ENCODE measurements around the gene CPVL. TPM values are rescaled to one million over a fixed set of nuclear protein-coding genes. Genes with fewer than 3 reads are reported as not detected.

Gene CPVL
- total RNA-seq, 2 donors from 2014 or later, result 2.7 to 11.8 TPM

- Histone ChIP-seq H3K4me1 (no peaks in the 10 kb centered on the region), H3K27ac (no peak overlapping the region), H3K36me3 (no peaks in the 10 kb centered on the region), H3K4me3 (no peak overlapping the region), H3K27me3 (no peaks in the 10 kb centered on the region), H3K9me3 (peaks cover 0 to 10% of the 10 kb centered on the region in 2 donors)
- no peak for DNase-seq (ENCODE audit: low spot score)
- TF ChIP-seq CTCF (IDR thresholded peaks at IDR 0.05), result no peak
Measured at GRCh38 chr7:29161231-29161630, 14.9 kb upstream of the CPVL start.

- H3K27me3 ChIP-seq, result no peaks in the 10 kb centered on the region
- H3K9me3 ChIP-seq, result no peaks in the 10 kb centered on the region
- H3K27ac ChIP-seq, result no peak overlapping the region
- TF ChIP-seq CTCF (IDR thresholded peaks at IDR 0.05), result no peak
- H3K4me3 ChIP-seq, result no peak overlapping the region
- no peak for DNase-seq (ENCODE audit: low spot score)
- no peaks in the 10 kb centered on the region for H3K36me3 ChIP-seq
- H3K4me1 ChIP-seq, result no peaks in the 10 kb centered on the region
Measured at GRCh38 chr7:29160080-29160479, 13.7 kb upstream of the CPVL start.

- H3K4me1 ChIP-seq, result no peaks in the 10 kb centered on the region
Measured at GRCh38 chr7:29158795-29159423, 12.6 kb upstream of the CPVL start.

DNA sequence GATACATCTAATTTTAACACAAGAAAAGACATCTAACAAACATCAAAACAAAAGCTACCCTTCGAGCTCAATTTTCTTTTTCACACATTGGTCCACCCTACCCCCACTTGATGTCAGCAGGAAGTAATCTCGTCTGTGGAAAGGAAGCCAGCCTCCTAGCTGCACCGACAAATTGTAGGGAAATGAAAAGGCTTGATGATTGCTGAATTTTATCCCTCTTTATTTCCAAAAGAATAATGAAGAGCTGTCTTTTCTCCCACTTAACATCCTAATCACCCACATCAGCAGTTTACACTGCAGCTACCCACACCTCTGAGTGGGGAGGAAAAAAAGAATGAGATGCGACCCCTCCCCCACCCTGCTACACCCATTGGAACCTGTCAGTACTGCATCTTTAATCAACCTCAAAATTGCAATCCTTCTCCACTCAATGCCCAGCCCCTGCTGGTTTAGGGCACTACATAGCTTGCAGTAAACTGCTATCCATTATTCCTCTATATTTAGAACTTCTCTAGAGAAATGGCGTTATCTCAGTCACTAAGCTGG is 10.6 kb upstream of the CPVL start:
- H3K36me3 ChIP-seq, result no peaks in the 10 kb centered on the region
- H3K4me1 ChIP-seq, result no peaks in the 10 kb centered on the region
- no peak for DNase-seq (ENCODE audit: low spot score)
- no peaks in the 10 kb centered on the region for H3K27me3 ChIP-seq
- no peak for TF ChIP-seq CTCF (IDR thresholded peaks at IDR 0.05)
- no peaks in the 10 kb centered on the region for H3K9me3 ChIP-seq
- H3K4me3 ChIP-seq, result no peak overlapping the region
- H3K27ac ChIP-seq, result no peak overlapping the region

More at GRCh38 chr7:29158795-29159423, 12.6 kb upstream of the CPVL start:
- DNase-seq (ENCODE audit: low spot score), result no peak
- H3K4me3 ChIP-seq, result no peak overlapping the region
- H3K27me3 ChIP-seq, result no peaks in the 10 kb centered on the region
- no peaks in the 10 kb centered on the region for H3K9me3 ChIP-seq
- H3K36me3 ChIP-seq, result no peaks in the 10 kb centered on the region
- H3K27ac ChIP-seq, result no peak overlapping the region
- TF ChIP-seq CTCF (IDR thresholded peaks at IDR 0.05), result no peak

GRCh38 chr7:29154076-29154475 is 7.7 kb upstream of the CPVL start:
- H3K36me3 ChIP-seq, result no peaks in the 10 kb centered on the region

More at GRCh38 chr7:29154076-29154475, 7.7 kb upstream of the CPVL start:
- no peaks in the 10 kb centered on the region for H3K9me3 ChIP-seq
- H3K4me1 ChIP-seq, result no peaks in the 10 kb centered on the region
- no peak overlapping the region for H3K4me3 ChIP-seq
- DNase-seq (ENCODE audit: low spot score), result no peak
- TF ChIP-seq CTCF (IDR thresholded peaks at IDR 0.05), result no peak
- no peaks in the 10 kb centered on the region for H3K27me3 ChIP-seq
- H3K27ac ChIP-seq, result no peak overlapping the region

Measured in right atrium auricular region (tissue), 2 donors.